Measurements from ENCODE around the gene RETREG3.

The RETREG3 gene

GRCh38 chr17:42608305-42609181 lies 631 bp downstream of the RETREG3 start:
- peak overlapping the region; percentile 99 for H3K4me3 ChIP-seq (replicated peaks; ENCODE audit: low read depth, low read length)
- DNase-seq (ENCODE audit: low read depth) = no peak

GRCh38 chr17:42607769-42608168 lies 1.4 kb downstream of the RETREG3 start:
- DNase-seq (ENCODE audit: low read depth) = no peak
- TF ChIP-seq CTCF (IDR thresholded peaks at IDR 0.05; ENCODE audit: low read length, missing control alignments) = no peak

More at GRCh38 chr17:42608305-42609181, 631 bp downstream of the RETREG3 start:
- no peak for TF ChIP-seq CTCF (IDR thresholded peaks at IDR 0.05; ENCODE audit: low read length, missing control alignments)

GRCh38 chr17:42603318-42603717 lies 5.9 kb downstream of the RETREG3 start:
- DNase-seq (ENCODE audit: low read depth) = no peak
- H3K4me3 ChIP-seq (replicated peaks; ENCODE audit: low read depth, low read length) = no peak overlapping the region
- no peak for TF ChIP-seq CTCF (IDR thresholded peaks at IDR 0.05; ENCODE audit: low read length, missing control alignments)

More at GRCh38 chr17:42607769-42608168, 1.4 kb downstream of the RETREG3 start:
- H3K4me3 ChIP-seq (replicated peaks; ENCODE audit: low read depth, low read length) = peak overlapping the region; percentile 99

- no peak for TF ChIP-seq CTCF (IDR thresholded peaks at IDR 0.05; ENCODE audit: low read length, missing control alignments)
- no peak for DNase-seq (ENCODE audit: low read depth)
Measured at GRCh38 chr17:42598905-42599304, 10.3 kb downstream of the RETREG3 start.

GRCh38 chr17:42596386-42596785 lies 12.8 kb downstream of the RETREG3 start:
- no peak for DNase-seq (ENCODE audit: low read depth)
- no peak for TF ChIP-seq CTCF (IDR thresholded peaks at IDR 0.05; ENCODE audit: low read length, missing control alignments)
- H3K4me3 ChIP-seq (replicated peaks; ENCODE audit: low read depth, low read length) = no peak overlapping the region

More at GRCh38 chr17:42598905-42599304, 10.3 kb downstream of the RETREG3 start:
- H3K4me3 ChIP-seq (replicated peaks; ENCODE audit: low read depth, low read length) = no peak overlapping the region

GRCh38 chr17:42591411-42591810 lies 17.8 kb downstream of the RETREG3 start:
- no peak for DNase-seq (ENCODE audit: low read depth)
- no peak overlapping the region for H3K4me3 ChIP-seq (replicated peaks; ENCODE audit: low read depth, low read length)
- TF ChIP-seq CTCF (IDR thresholded peaks at IDR 0.05; ENCODE audit: low read length, missing control alignments) = no peak

Measured in fibroblast of pulmonary artery (primary cell).